ENCODE measurements around the gene BUD23.

Gene BUD23

DNA sequence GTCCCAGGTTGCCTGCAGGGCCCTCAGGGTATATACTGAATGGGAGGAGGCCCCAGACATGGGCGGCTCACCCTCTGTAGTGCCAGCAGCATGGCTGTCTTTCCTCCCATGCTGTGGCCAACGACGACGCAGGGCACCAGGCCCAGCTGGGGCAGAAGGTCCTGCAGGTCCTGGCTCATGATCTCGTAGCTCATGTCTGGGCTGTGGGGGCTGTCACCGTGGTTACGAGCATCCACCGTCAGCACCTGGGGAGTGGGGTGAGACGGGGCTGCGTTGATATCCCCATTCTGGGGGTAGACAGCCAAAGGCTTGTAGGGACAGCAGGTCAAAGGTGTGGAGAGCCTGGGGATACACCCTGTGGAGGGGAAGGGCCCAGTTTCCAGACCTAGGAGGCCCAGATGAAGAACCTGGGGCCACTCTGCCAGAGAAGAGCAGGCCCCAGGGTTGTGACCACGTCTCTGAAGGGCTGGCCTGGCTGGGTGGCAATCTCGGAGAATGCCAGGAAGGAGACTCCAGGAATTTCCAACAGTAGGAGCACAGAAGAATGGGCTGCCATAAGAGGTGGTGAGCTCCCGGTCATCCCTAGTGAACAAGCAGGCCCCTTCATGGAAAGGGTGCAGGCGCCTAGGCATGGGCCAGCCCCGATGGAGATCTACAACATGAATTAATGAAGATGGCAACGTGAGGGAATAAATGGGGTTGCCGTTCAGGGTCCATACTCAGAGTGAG, 54.3 kb downstream of the BUD23 start:
- TF ChIP-seq, protein P1, sequence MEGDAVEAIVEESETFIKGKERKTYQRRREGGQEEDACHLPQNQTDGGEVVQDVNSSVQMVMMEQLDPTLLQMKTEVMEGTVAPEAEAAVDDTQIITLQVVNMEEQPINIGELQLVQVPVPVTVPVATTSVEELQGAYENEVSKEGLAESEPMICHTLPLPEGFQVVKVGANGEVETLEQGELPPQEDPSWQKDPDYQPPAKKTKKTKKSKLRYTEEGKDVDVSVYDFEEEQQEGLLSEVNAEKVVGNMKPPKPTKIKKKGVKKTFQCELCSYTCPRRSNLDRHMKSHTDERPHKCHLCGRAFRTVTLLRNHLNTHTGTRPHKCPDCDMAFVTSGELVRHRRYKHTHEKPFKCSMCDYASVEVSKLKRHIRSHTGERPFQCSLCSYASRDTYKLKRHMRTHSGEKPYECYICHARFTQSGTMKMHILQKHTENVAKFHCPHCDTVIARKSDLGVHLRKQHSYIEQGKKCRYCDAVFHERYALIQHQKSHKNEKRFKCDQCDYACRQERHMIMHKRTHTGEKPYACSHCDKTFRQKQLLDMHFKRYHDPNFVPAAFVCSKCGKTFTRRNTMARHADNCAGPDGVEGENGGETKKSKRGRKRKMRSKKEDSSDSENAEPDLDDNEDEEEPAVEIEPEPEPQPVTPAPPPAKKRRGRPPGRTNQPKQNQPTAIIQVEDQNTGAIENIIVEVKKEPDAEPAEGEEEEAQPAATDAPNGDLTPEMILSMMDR (conservative IDR thresholded peaks at IDR 0.05; ENCODE audit: control insufficient read depth, insufficient read depth, low read depth, low read length): no peak
- DNase-seq (ENCODE audit: low read depth): no peak
- peak overlapping the region; percentile 77 for H3K4me3 ChIP-seq (ENCODE audit: control insufficient read depth, low read depth, low read length)

- peak overlapping the region; percentile 77 for H3K4me3 ChIP-seq (ENCODE audit: control insufficient read depth, low read depth, low read length)
- TF ChIP-seq, protein P1 (conservative IDR thresholded peaks at IDR 0.05; ENCODE audit: control insufficient read depth, insufficient read depth, low read depth, low read length): no peak
- DNase-seq (ENCODE audit: low read depth): peak; percentile 35
Observed at GRCh38 chr7:73738220-73738611, 54.8 kb downstream of the BUD23 start.

DNA sequence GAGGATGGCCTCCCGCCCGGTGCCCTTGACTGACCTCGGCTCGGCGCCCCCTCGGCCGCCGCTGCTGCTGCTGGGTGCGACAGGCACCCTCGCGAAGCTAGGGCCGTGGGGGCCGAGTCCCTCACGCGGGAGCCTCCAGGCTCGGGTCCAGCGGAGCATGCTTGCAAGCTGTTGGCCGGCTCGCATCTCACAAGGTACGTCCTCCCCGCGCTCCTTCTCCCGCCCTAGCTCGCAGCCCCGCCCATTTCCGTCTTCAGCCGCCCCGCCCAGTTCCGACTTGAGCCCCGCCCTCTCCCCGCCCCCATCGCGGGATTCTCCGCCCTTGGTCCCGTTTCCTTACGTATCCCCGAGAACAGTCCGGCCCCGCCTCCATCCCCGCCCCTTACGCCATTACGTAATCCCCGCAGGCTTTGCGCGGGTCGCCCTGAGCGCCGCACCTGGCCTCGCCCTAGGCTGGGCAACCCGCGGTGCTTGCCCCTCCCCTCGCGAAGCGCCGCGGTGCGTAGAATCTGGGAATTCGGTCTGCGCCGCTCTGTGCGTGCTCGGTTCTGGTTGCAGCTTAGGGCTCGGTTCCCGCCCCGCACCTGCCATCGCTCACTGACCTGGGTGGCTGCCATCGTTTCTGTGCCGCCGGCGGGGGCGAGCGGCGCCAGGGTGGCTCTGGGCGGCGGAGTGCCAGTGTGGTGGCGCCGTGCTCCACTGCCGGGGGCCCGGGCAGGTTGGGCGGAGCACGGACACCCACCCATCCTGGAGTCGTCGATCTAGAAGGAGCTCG, 55.4 kb downstream of the BUD23 start, which contains the start of gene ABHD11:
TSS of gene ABHD11 (minus strand) at position 191 of the 775 bp plus-strand sequence. CDS start at position 159, 32 bp downstream.
- peak within 1 kb of the TSS; percentile 77 for H3K4me3 ChIP-seq (ENCODE audit: control insufficient read depth, low read depth, low read length)
- TF ChIP-seq, protein P1 (conservative IDR thresholded peaks at IDR 0.05; ENCODE audit: control insufficient read depth, insufficient read depth, low read depth, low read length): no peak
- DNase-seq (ENCODE audit: low read depth): peak; percentile 91

- DNase-seq (ENCODE audit: low read depth): no peak
- TF ChIP-seq, protein P1 (conservative IDR thresholded peaks at IDR 0.05; ENCODE audit: control insufficient read depth, insufficient read depth, low read depth, low read length): no peak
- H3K4me3 ChIP-seq (ENCODE audit: control insufficient read depth, low read depth, low read length): peak overlapping the region; percentile 77
Observed at GRCh38 chr7:73739387-73739767, 56.0 kb downstream of the BUD23 start.

DNA sequence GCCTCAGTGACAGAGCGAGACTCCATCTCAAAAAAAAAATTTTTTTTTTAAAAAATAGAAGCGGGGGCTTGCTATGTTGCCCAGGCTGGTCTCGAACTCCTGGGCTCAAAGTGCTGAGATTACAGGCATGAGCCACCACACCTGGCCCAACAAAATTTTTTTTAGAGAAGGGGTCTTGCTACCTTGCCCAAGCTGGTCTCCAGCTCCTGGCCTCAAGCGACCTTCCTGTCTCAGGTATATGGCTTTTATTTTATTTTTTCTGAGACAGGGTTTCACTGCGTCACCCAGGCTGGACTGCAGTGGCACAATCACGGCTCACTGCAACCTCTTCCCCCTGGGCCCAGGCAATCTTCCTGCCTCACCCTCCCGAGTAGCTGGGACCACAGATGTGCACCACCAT, 56.8 kb downstream of the BUD23 start:
- TF ChIP-seq, protein P1 (conservative IDR thresholded peaks at IDR 0.05; ENCODE audit: control insufficient read depth, insufficient read depth, low read depth, low read length): no peak
- no peak overlapping the region for H3K4me3 ChIP-seq (ENCODE audit: control insufficient read depth, low read depth, low read length)
- DNase-seq (ENCODE audit: low read depth): no peak

- H3K4me3 ChIP-seq (ENCODE audit: control insufficient read depth, low read depth, low read length): no peak overlapping the region
- DNase-seq (ENCODE audit: low read depth): no peak
- TF ChIP-seq, protein P1 (conservative IDR thresholded peaks at IDR 0.05; ENCODE audit: control insufficient read depth, insufficient read depth, low read depth, low read length): no peak
Observed at GRCh38 chr7:73740771-73741170, 57.4 kb downstream of the BUD23 start.

All from fibroblast of mammary gland (primary cell).